HepG2 (cell line): ENCODE results near the gene RABGAP1. TPM values are rescaled to one million over a fixed set of nuclear protein-coding genes. Genes with fewer than 3 reads are reported as not detected.

Experiments used
- BRD4 ChIP-seq: sonication (generic); formaldehyde crosslinking; IDR thresholded peaks from 2 replicates; pipeline ENCODE4 v1.4.0; 2020; ENCODE audit warnings: missing genetic modification reagents
- CREB3 ChIP-seq: sonication (generic); formaldehyde crosslinking; IDR thresholded peaks from 2 replicates; pipeline ENCODE4 v1.5.0; 2020; ENCODE audit warnings: missing genetic modification reagents
- GLI4 ChIP-seq: sonication (generic); formaldehyde crosslinking; IDR thresholded peaks from 2 replicates; pipeline ENCODE4 v1.5.1; 2020; ENCODE audit warnings: missing genetic modification reagents, mild to moderate bottlenecking, moderate library complexity, borderline replicate concordance
- PHF5A ChIP-seq: IDR thresholded peaks from one replicate; pipeline ENCODE4 v1.6.1; 2018; ENCODE audit warnings: low read depth, missing genetic modification reagents; ENCODE audit not compliant: unreplicated experiment
- POLR2G ChIP-seq: fragments of 200-400 bp; formaldehyde crosslinking; IDR thresholded peaks from 2 replicates; pipeline ENCODE4 v1.6.1; 2018; ENCODE audit warnings: mild to moderate bottlenecking, low read depth, low read length, moderate library complexity
- PRPF4 ChIP-seq: fragments of 200-400 bp; formaldehyde crosslinking; IDR thresholded peaks from 2 replicates; pipeline ENCODE4 v1.6.1; 2016; ENCODE audit warnings: low read length, low read depth; ENCODE audit not compliant: poor library complexity, severe bottlenecking
- SCMH1 ChIP-seq: sonication (generic); formaldehyde crosslinking; IDR thresholded peaks from 2 replicates; pipeline ENCODE4 v1.9.0; 2021; ENCODE audit warnings: missing genetic modification reagents, mild to moderate bottlenecking, borderline replicate concordance
- SMYD3 ChIP-seq: sonication (generic); formaldehyde crosslinking; IDR thresholded peaks from 2 replicates; pipeline ENCODE4 v1.8.1; 2023; ENCODE audit warnings: mild to moderate bottlenecking, missing genetic modification reagents
- THYN1 ChIP-seq: sonication (generic); formaldehyde crosslinking; IDR thresholded peaks from 2 replicates; pipeline ENCODE4 v1.8.1; 2023; ENCODE audit warnings: low read depth, mild to moderate bottlenecking, moderate library complexity, missing genetic modification reagents, borderline replicate concordance
- ZFP91 ChIP-seq: sonication (generic); formaldehyde crosslinking; IDR thresholded peaks from 2 replicates; pipeline ENCODE4 v1.9.0; 2022; ENCODE audit warnings: missing genetic modification reagents, mild to moderate bottlenecking, borderline replicate concordance
- ZIK1 ChIP-seq: sonication (generic); formaldehyde crosslinking; IDR thresholded peaks from 2 replicates; pipeline ENCODE4 v1.5.0; 2020; ENCODE audit warnings: mild to moderate bottlenecking, low read depth, missing genetic modification reagents, borderline replicate concordance
- ZNF232 ChIP-seq: sonication (generic); formaldehyde crosslinking; IDR thresholded peaks from 2 replicates; pipeline ENCODE4 v1.4.0; 2020; ENCODE audit warnings: missing genetic modification reagents, borderline replicate concordance
- ZNF234 ChIP-seq: sonication (generic); formaldehyde crosslinking; conservative IDR thresholded peaks from 2 replicates; pipeline ENCODE4 v1.5.1; 2020; ENCODE audit warnings: mild to moderate bottlenecking, missing genetic modification reagents
- ZNF326 ChIP-seq: sonication (generic); formaldehyde crosslinking; IDR thresholded peaks from 2 replicates; pipeline ENCODE4 v1.4.0; 2020; ENCODE audit warnings: missing genetic modification reagents, borderline replicate concordance
- ZNF343 ChIP-seq: sonication (generic); formaldehyde crosslinking; IDR thresholded peaks from 2 replicates; pipeline ENCODE4 v1.4.0; 2020; ENCODE audit warnings: mild to moderate bottlenecking, missing genetic modification reagents
- ZNF652 ChIP-seq: IDR thresholded peaks from 2 replicates; pipeline ENCODE4 v1.6.1; 2016; ENCODE audit warnings: low read depth, borderline replicate concordance
- ZNF792 ChIP-seq: IDR thresholded peaks from 2 replicates; pipeline ENCODE4 v1.6.1; 2016
- ZSCAN22 ChIP-seq: sonication (generic); formaldehyde crosslinking; IDR thresholded peaks from 2 replicates; pipeline ENCODE4 v1.4.0; 2020; ENCODE audit warnings: mild to moderate bottlenecking, missing genetic modification reagents
- polyA plus RNA-seq, 8 experiments: library from polyadenylated mRNA; depleted of rRNA in 3 of 8; stranded (reverse) in 7 of 8; unstranded in 1 of 8; fragments of >200 nt; fragmentation: Illumina TruSeq in 4 of 8; extraction: Trizol in 4 of 8; gene quantifications; 2 replicates each; pipeline versions ENCODE4 v1.2.1 to v1.2.3, GENCODE V29; 2011 to 2016; ENCODE audit warnings: low read depth in 4 of 8, missing spikeins in 1 of 8, mixed read lengths in 1 of 8; ENCODE audit not compliant: insufficient read depth in 1 of 8
- total RNA-seq, 5 experiments: library from RNA; depleted of rRNA; stranded (reverse); fragments of >200 nt; fragmentation: Illumina TruSeq; extraction: Trizol; gene quantifications; 2 replicates each; pipeline ENCODE4 v1.2.3, GENCODE V29; 2016; ENCODE audit warnings: low read depth in 1 of 5
- TF ChIP-seq, protein P1 (sequence below): sonication (generic); formaldehyde crosslinking; conservative IDR thresholded peaks from 2 replicates; pipeline ENCODE4 v1.4.0; 2020; ENCODE audit warnings: missing genetic modification reagents
- TF ChIP-seq, protein P2 (sequence below): sonication (generic); formaldehyde crosslinking; conservative IDR thresholded peaks from 2 replicates; pipeline ENCODE4 v1.8.0; 2022; ENCODE audit warnings: mild to moderate bottlenecking, moderate library complexity, missing genetic modification reagents
- TF ChIP-seq, protein P3 (sequence below): sonication (generic); formaldehyde crosslinking; IDR thresholded peaks from 2 replicates; pipeline ENCODE4 v1.5.0; 2020; ENCODE audit warnings: missing genetic modification reagents, mild to moderate bottlenecking, borderline replicate concordance

RABGAP1 gene
- total and polyA plus RNA-seq, 2 of the 13 experiments (the other 11 are each of a cell fraction or from before 2014, with no cell fraction given) = 19.1 to 19.3 TPM

DNA sequence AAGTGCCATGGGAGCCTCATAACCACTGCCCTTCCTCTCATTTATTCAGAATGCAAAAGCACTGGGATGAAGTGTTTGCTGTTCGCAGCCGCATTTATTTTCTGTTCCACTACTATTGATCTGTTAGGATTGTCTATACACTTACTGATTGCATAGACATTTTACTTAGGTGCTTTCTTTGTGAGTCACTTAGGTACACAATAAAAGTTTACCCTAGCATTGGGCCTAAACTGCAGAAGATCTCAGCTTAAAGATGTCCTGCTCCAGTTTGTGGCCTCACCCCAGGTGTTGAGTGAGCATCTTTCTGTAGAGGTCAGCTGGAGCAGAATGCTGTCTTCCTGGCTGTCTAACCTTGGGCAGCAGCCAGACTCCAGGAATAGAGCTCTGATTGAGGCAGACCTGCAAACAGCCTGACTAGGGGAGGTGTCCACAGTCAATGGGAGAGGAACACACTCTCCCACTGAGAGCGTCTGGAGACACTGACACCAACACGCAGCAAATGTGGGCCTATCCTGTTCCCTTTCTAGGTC lies 146.6 kb downstream of the RABGAP1 start (continued):
- TF ChIP-seq POLR2G = no peak
- no peak for TF ChIP-seq GLI4 (CRISPR knock-in tag)
- no peak for TF ChIP-seq ZNF326 (CRISPR knock-in tag)
- no peak for TF ChIP-seq ZIK1 (CRISPR knock-in tag)
- no peak for TF ChIP-seq ZNF343 (CRISPR knock-in tag)
- TF ChIP-seq, protein P1, sequence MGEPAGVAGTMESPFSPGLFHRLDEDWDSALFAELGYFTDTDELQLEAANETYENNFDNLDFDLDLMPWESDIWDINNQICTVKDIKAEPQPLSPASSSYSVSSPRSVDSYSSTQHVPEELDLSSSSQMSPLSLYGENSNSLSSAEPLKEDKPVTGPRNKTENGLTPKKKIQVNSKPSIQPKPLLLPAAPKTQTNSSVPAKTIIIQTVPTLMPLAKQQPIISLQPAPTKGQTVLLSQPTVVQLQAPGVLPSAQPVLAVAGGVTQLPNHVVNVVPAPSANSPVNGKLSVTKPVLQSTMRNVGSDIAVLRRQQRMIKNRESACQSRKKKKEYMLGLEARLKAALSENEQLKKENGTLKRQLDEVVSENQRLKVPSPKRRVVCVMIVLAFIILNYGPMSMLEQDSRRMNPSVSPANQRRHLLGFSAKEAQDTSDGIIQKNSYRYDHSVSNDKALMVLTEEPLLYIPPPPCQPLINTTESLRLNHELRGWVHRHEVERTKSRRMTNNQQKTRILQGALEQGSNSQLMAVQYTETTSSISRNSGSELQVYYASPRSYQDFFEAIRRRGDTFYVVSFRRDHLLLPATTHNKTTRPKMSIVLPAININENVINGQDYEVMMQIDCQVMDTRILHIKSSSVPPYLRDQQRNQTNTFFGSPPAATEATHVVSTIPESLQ (CRISPR knock-in tag) = no peak
- TF ChIP-seq ZNF234 (CRISPR knock-in tag) = no peak
- TF ChIP-seq BRD4 (CRISPR knock-in tag) = no peak
- TF ChIP-seq ZNF652 = peak; percentile 31; the same call in 1 of the 2 replicates
- TF ChIP-seq ZNF792 (CRISPR knock-in tag) = 0 out of 2 replicates have a peak, but pooled peaks have one; percentile 29
- no peak for TF ChIP-seq ZSCAN22 (CRISPR knock-in tag)
- TF ChIP-seq, protein P2, sequence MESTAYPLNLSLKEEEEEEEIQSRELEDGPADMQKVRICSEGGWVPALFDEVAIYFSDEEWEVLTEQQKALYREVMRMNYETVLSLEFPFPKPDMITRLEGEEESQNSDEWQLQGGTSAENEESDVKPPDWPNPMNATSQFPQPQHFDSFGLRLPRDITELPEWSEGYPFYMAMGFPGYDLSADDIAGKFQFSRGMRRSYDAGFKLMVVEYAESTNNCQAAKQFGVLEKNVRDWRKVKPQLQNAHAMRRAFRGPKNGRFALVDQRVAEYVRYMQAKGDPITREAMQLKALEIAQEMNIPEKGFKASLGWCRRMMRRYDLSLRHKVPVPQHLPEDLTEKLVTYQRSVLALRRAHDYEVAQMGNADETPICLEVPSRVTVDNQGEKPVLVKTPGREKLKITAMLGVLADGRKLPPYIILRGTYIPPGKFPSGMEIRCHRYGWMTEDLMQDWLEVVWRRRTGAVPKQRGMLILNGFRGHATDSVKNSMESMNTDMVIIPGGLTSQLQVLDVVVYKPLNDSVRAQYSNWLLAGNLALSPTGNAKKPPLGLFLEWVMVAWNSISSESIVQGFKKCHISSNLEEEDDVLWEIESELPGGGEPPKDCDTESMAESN = peak; percentile 58
- TF ChIP-seq SCMH1 (CRISPR knock-in tag) = no peak
- peak; percentile 73 for TF ChIP-seq PHF5A (CRISPR knock-in tag)
- no peak for TF ChIP-seq CREB3 (CRISPR knock-in tag)
- TF ChIP-seq, protein P3, sequence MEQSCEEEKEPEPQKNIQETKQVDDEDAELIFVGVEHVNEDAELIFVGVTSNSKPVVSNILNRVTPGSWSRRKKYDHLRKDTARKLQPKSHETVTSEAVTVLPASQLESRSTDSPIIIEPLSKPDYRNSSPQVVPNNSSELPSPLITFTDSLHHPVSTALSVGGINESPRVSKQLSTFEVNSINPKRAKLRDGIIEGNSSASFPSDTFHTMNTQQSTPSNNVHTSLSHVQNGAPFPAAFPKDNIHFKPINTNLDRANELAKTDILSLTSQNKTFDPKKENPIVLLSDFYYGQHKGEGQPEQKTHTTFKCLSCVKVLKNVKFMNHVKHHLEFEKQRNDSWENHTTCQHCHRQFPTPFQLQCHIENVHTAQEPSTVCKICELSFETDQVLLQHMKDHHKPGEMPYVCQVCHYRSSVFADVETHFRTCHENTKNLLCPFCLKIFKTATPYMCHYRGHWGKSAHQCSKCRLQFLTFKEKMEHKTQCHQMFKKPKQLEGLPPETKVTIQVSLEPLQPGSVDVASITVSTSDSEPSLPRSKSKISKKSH (CRISPR knock-in tag) = no peak
- TF ChIP-seq ZNF232 (CRISPR knock-in tag) = no peak
- no peak for TF ChIP-seq PRPF4
- no peak for TF ChIP-seq THYN1
- TF ChIP-seq ZFP91 (CRISPR knock-in tag) = peak; percentile 23; the same call in 1 of the 2 replicates
- no peak for TF ChIP-seq SMYD3 (CRISPR knock-in tag)
